OCI-LY7 (cell line): Measurements from ENCODE around the gene SYK. TPM values are rescaled to one million over a fixed set of nuclear protein-coding genes. Genes with fewer than 3 reads are reported as not detected.
"Not testable (repeated sequence)": the region's sequence is repeated elsewhere in the genome, so short reads cannot be mapped to it uniquely, and the experiment has no call there.

Experiments
- Bru-seq: library from RNA; stranded (reverse); fragments of 400-500 nt; gene quantifications from one replicate; lab custom pipeline; 2021; lab: Mats Ljungman, UMichigan
- BruChase-seq, 2 experiments: library from RNA; stranded (reverse); fragments of 400-500 nt; gene quantifications; one replicate each; lab custom pipeline; 2021; lab: Mats Ljungman, UMichigan
- BruUV-seq: library from RNA; stranded (reverse); fragments of 400-500 nt; replicated peaks from 2 replicates; lab custom pipeline; 2021; lab: Mats Ljungman, UMichigan
- CTCF ChIA-PET: fragments of 300-600 bp; sonication (Branson Sonifier 250); formaldehyde crosslinking; loops from one replicate; lab custom pipeline; 2022; ENCODE audit warnings: antibody characterized with exemption; ENCODE audit not compliant: unreplicated experiment; lab: Charles Lee
- POLR2A ChIA-PET: fragments of 300-600 bp; sonication (Branson Sonifier 250); formaldehyde crosslinking; loops from one replicate; lab custom pipeline; 2022; ENCODE audit warnings: antibody characterized with exemption; lab: Charles Lee
- DNase-seq: peaks from one replicate; pipeline ENCODE4 v3.0.0-alpha.2; 2015; ENCODE audit warnings: low spot score
- H2AFZ ChIP-seq: fragments of 200-600 bp; sonication (generic), shearing (Covaris generic); 2 replicates; pipeline ENCODE4 v1.6.1; 2014; ENCODE audit warnings: mild to moderate bottlenecking, antibody characterized with exemption, low read length, moderate library complexity
- H3K27ac ChIP-seq: fragments of 200-600 bp; sonication (generic); 2 replicates; pipeline ENCODE4 v1.5.1; 2014; ENCODE audit warnings: mixed run types, low read depth, mild to moderate bottlenecking, moderate library complexity, low read length, inconsistent platforms; ENCODE audit not compliant: poor library complexity, severe bottlenecking
- H3K36me3 ChIP-seq: fragments of 200-600 bp; sonication (generic); 2 replicates; pipeline ENCODE4 v1.6.1; 2014; ENCODE audit warnings: mild to moderate bottlenecking, antibody characterized with exemption, low read length, moderate library complexity, mixed read lengths; ENCODE audit not compliant: insufficient read depth
- H3K4me1 ChIP-seq: fragments of 200-600 bp; sonication (generic); 2 replicates; pipeline ENCODE4 v1.5.1; 2014; ENCODE audit warnings: mild to moderate bottlenecking, low read length; ENCODE audit not compliant: insufficient read depth, poor library complexity, severe bottlenecking
- H3K4me2 ChIP-seq: fragments of 200-600 bp; sonication (generic); 2 replicates; pipeline ENCODE4 v1.6.1; 2014; ENCODE audit warnings: mild to moderate bottlenecking, low read length
- H3K4me3 ChIP-seq: fragments of 200-600 bp; sonication (generic); 2 replicates; pipeline ENCODE4 v1.5.1; 2014; ENCODE audit warnings: mild to moderate bottlenecking, low read depth, low read length; ENCODE audit not compliant: poor library complexity, severe bottlenecking
- H3K79me2 ChIP-seq: fragments of 200-600 bp; sonication (generic); 2 replicates; pipeline ENCODE4 v1.6.1; 2016; ENCODE audit warnings: low read depth, mild to moderate bottlenecking, low read length, moderate library complexity, mixed read lengths; ENCODE audit not compliant: insufficient read depth
- H3K9me2 ChIP-seq: fragments of 200-600 bp; sonication (generic); 2 replicates; pipeline ENCODE4 v1.6.1; 2016; ENCODE audit warnings: mild to moderate bottlenecking, low read length, mixed read lengths; ENCODE audit not compliant: insufficient read depth
- H3K9me3 ChIP-seq: fragments of 200-600 bp; sonication (generic); 2 replicates; pipeline ENCODE4 v1.6.1; 2014; ENCODE audit warnings: mild to moderate bottlenecking, mixed run types, low read length, mixed read lengths
- H4K20me1 ChIP-seq: fragments of 200-600 bp; sonication (generic); 2 replicates; pipeline ENCODE4 v1.6.1; 2014; ENCODE audit warnings: mild to moderate bottlenecking, antibody characterized with exemption, low read length, moderate library complexity, mixed read lengths; ENCODE audit not compliant: insufficient read depth
- CTCF ChIP-seq: fragments of 200-600 bp; sonication (generic); conservative IDR thresholded peaks from 2 replicates; pipeline ENCODE4 v1.5.1; 2014; ENCODE audit warnings: mild to moderate bottlenecking, antibody characterized with exemption, low read length, moderate library complexity, mixed read lengths
- EZH2phosphoT487 ChIP-seq: fragments of 200-600 bp; sonication (generic); IDR thresholded peaks from 2 replicates; pipeline ENCODE4 v1.6.1; 2018; ENCODE audit warnings: low read depth, borderline replicate concordance, mild to moderate bottlenecking, mixed run types, antibody characterized with exemption, low read length, moderate library complexity, mixed read lengths
- intact Hi-C: fragments of 100-400 bp; cut with micrococcal nuclease; formaldehyde crosslinking; loops from one replicate; pipeline ENCODE4 v1.10.0; 2022; ENCODE audit not compliant: unreplicated experiment
- long read RNA-seq: library from polyadenylated mRNA; stranded (forward); transcript quantifications from one replicate; pipeline ENCODE4 v2.0.0, GENCODE V29; 2022
- total RNA-seq, 2 experiments: library from RNA; depleted of rRNA in 1 of 2; stranded (reverse); fragments of >200 nt in 1 of 2; shearing (Covaris generic) in 1 of 2; gene quantifications; 2 replicates each; pipeline ENCODE4 v1.2.3, GENCODE V29; 2014 to 2022

SYK gene
- 106 and 112 TPM in 2 replicates for total RNA-seq (2014; rRNA removed; shearing (Covaris generic))
- 175 and 201 TPM in 2 replicates for total RNA-seq (2022)
- percentile 95 among the genes with signal in this experiment for Bru-seq, nascent RNA
- BruChase-seq, experiment 1, labeled RNA remaining after a 6-hour chase, result percentile 94 among the genes with signal in this experiment
- BruChase-seq, experiment 2, labeled RNA remaining after a 2-hour chase, result percentile 91 among the genes with signal in this experiment
- long read RNA-seq, full-length matches to known transcripts, result 209 of 512 reads
- long read RNA-seq, partial matches to known transcripts, result 202 of 512 reads
- long read RNA-seq, other reads (novel, unspliced or antisense), result 101 of 512 reads

- H3K27ac ChIP-seq, result peak within 1 kb of the TSS; percentile 95
- peak; percentile 82 for DNase-seq
- H2AFZ ChIP-seq, result peak within 1 kb of the TSS; percentile 72; the same call in 1 of the 2 replicates
- H3K36me3 ChIP-seq, result 0 out of 2 replicates have a peak, but pooled peaks cover 3% of the 10 kb centered on the region
- intact Hi-C loops, result loop anchor here (1.0 to 10.0 kb wide), 4 partner anchors 27 to 1487 kb away; partner anchors contain the start of genes CKS2 and SECISBP2
- ChIA-PET CTCF (interaction anchor here (0.5 to 1.1 kb wide), 3 partner anchors 11 to 28 kb away, joined by 3 to 4 read pairs (median 3); no protein-coding TSS in a partner anchor), POLR2A (interaction anchor here (0.8 to 2.5 kb wide), 11 partner anchors 9 to 1056 kb away, joined by 3 to 13 read pairs (median 4); no protein-coding TSS in a partner anchor)
- no peaks in the 10 kb centered on the region for H4K20me1 ChIP-seq
- TF ChIP-seq CTCF (no peak; the same call in 1 of the 2 replicates), EZH2phosphoT487 (no peak)
- no peaks in the 10 kb centered on the region for H3K9me2 ChIP-seq
- no TSS peak for BruUV-seq
- peaks cover 50% of the 10 kb centered on the region for H3K4me1 ChIP-seq
- H3K4me2 ChIP-seq, result peak within 1 kb of the TSS; percentile 91
- H3K9me3 ChIP-seq, result no peaks in the 10 kb centered on the region
- H3K79me2 ChIP-seq, result peaks cover 52% of the 10 kb centered on the region
- H3K4me3 ChIP-seq, result peak within 1 kb of the TSS; percentile 91
Measured at GRCh38 chr9:90801241-90801972, at the start of gene SYK. Gene SYK (plus strand): TSS chr9:90801819. CDS start chr9:90843899, 42,080 bp downstream.

- H3K27ac ChIP-seq, POLR2A ChIA-PET, H3K9me3 ChIP-seq, H4K20me1 ChIP-seq, H3K79me2 ChIP-seq, H3K36me3 ChIP-seq, CTCF ChIA-PET, BruUV-seq, H3K4me3 ChIP-seq, H2AFZ ChIP-seq, H3K9me2 ChIP-seq, H3K4me1 ChIP-seq: not testable (repeated sequence)
- peak; percentile 75 for TF ChIP-seq CTCF
- intact Hi-C loops, result loop anchor here (5.0 to 10.0 kb wide), 3 partner anchors 533 to 1161 kb away; no protein-coding TSS in a partner anchor
- peak; percentile 80 for DNase-seq
- H3K4me2 ChIP-seq, result peak overlapping the region; percentile 1; the same call in 1 of the 2 replicates
Measured at GRCh38 chr9:90755514-90756371, 45.9 kb upstream of the SYK start.

- H3K79me2 ChIP-seq, CTCF ChIA-PET, H3K9me2 ChIP-seq, H3K4me2 ChIP-seq, BruUV-seq, H4K20me1 ChIP-seq, H3K4me3 ChIP-seq, DNase-seq, POLR2A ChIA-PET, intact Hi-C loops, H3K9me3 ChIP-seq, H3K36me3 ChIP-seq, H2AFZ ChIP-seq, H3K4me1 ChIP-seq, H3K27ac ChIP-seq: not testable (repeated sequence)
Measured at GRCh38 chr9:90760577-90760976, 41.0 kb upstream of the SYK start.
